SK-N-SH (cell line): ENCODE measurements around the gene NAGA.

Experiments
- ELF1 ChIP-seq: IDR thresholded peaks from 2 replicates; pipeline ENCODE4 v1.4.0; 2012
- FOXJ3 ChIP-seq: sonication (generic); formaldehyde crosslinking; IDR thresholded peaks from 2 replicates; pipeline ENCODE4 v1.5.1; 2020; ENCODE audit warnings: mild to moderate bottlenecking, missing genetic modification reagents
- GABPA ChIP-seq: IDR thresholded peaks from 2 replicates; pipeline ENCODE4 v1.4.0; 2012; ENCODE audit warnings: low read depth, mild to moderate bottlenecking
- SIN3A ChIP-seq: IDR thresholded peaks from 2 replicates; pipeline ENCODE4 v1.6.1; 2012; ENCODE audit warnings: low read depth, mild to moderate bottlenecking, low read length, moderate library complexity, borderline replicate concordance
- SMC3 ChIP-seq: IDR thresholded peaks from 2 replicates; pipeline ENCODE4 v1.6.1; 2012; ENCODE audit warnings: low read depth, low read length, improper control_type of control experiment
- TAF1 ChIP-seq: IDR thresholded peaks from 2 replicates; pipeline ENCODE4 v1.6.1; 2012; ENCODE audit warnings: low read depth, mild to moderate bottlenecking, low read length, moderate library complexity, borderline replicate concordance
- TF ChIP-seq, protein P1 (sequence below): fragments of 200-600 bp; sonication (generic); IDR thresholded peaks from 2 replicates; pipeline ENCODE4 v1.6.1; 2017; ENCODE audit warnings: antibody characterized with exemption, mild to moderate bottlenecking, moderate library complexity
- TF ChIP-seq, protein P2 (sequence below): IDR thresholded peaks from 2 replicates; pipeline ENCODE4 v1.6.1; 2012; ENCODE audit warnings: mild to moderate bottlenecking, low read depth, low read length, moderate library complexity
- TF ChIP-seq, protein P3 (sequence below): fragments of 150-350 bp; IDR thresholded peaks from 2 replicates; pipeline ENCODE4 v1.6.1; 2017; ENCODE audit warnings: antibody characterized with exemption, low read length, low read depth, borderline replicate concordance

GRCh38 chr22:42083119-42083518 is 12.5 kb upstream of the NAGA start:
- TF ChIP-seq SMC3 (no peak), TAF1 (no peak), SIN3A (no peak), GABPA (no peak), ELF1 (no peak), FOXJ3 (CRISPR knock-in tag) (no peak)
- TF ChIP-seq, protein P1, sequence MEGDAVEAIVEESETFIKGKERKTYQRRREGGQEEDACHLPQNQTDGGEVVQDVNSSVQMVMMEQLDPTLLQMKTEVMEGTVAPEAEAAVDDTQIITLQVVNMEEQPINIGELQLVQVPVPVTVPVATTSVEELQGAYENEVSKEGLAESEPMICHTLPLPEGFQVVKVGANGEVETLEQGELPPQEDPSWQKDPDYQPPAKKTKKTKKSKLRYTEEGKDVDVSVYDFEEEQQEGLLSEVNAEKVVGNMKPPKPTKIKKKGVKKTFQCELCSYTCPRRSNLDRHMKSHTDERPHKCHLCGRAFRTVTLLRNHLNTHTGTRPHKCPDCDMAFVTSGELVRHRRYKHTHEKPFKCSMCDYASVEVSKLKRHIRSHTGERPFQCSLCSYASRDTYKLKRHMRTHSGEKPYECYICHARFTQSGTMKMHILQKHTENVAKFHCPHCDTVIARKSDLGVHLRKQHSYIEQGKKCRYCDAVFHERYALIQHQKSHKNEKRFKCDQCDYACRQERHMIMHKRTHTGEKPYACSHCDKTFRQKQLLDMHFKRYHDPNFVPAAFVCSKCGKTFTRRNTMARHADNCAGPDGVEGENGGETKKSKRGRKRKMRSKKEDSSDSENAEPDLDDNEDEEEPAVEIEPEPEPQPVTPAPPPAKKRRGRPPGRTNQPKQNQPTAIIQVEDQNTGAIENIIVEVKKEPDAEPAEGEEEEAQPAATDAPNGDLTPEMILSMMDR: no peak
- TF ChIP-seq, protein P2, sequence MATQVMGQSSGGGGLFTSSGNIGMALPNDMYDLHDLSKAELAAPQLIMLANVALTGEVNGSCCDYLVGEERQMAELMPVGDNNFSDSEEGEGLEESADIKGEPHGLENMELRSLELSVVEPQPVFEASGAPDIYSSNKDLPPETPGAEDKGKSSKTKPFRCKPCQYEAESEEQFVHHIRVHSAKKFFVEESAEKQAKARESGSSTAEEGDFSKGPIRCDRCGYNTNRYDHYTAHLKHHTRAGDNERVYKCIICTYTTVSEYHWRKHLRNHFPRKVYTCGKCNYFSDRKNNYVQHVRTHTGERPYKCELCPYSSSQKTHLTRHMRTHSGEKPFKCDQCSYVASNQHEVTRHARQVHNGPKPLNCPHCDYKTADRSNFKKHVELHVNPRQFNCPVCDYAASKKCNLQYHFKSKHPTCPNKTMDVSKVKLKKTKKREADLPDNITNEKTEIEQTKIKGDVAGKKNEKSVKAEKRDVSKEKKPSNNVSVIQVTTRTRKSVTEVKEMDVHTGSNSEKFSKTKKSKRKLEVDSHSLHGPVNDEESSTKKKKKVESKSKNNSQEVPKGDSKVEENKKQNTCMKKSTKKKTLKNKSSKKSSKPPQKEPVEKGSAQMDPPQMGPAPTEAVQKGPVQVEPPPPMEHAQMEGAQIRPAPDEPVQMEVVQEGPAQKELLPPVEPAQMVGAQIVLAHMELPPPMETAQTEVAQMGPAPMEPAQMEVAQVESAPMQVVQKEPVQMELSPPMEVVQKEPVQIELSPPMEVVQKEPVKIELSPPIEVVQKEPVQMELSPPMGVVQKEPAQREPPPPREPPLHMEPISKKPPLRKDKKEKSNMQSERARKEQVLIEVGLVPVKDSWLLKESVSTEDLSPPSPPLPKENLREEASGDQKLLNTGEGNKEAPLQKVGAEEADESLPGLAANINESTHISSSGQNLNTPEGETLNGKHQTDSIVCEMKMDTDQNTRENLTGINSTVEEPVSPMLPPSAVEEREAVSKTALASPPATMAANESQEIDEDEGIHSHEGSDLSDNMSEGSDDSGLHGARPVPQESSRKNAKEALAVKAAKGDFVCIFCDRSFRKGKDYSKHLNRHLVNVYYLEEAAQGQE: no peak
- TF ChIP-seq, protein P3, sequence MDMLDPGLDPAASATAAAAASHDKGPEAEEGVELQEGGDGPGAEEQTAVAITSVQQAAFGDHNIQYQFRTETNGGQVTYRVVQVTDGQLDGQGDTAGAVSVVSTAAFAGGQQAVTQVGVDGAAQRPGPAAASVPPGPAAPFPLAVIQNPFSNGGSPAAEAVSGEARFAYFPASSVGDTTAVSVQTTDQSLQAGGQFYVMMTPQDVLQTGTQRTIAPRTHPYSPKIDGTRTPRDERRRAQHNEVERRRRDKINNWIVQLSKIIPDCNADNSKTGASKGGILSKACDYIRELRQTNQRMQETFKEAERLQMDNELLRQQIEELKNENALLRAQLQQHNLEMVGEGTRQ: no peak
